HepG2 (cell line): ENCODE results near the gene LPXN. TPM values are rescaled to one million over a fixed set of nuclear protein-coding genes. Genes with fewer than 3 reads are reported as not detected.

ENCODE experiments used
- AHDC1 ChIP-seq: sonication (generic); formaldehyde crosslinking; IDR thresholded peaks from 2 replicates; pipeline ENCODE4 v1.5.1; 2020; ENCODE audit warnings: mild to moderate bottlenecking, missing genetic modification reagents, borderline replicate concordance
- AKNA ChIP-seq: sonication (generic); formaldehyde crosslinking; IDR thresholded peaks from 2 replicates; pipeline ENCODE4 v1.4.0; 2020; ENCODE audit warnings: missing genetic modification reagents, borderline replicate concordance
- ARNT2 ChIP-seq: sonication (generic); formaldehyde crosslinking; IDR thresholded peaks from 2 replicates; pipeline ENCODE4 v1.8.0; 2022; ENCODE audit warnings: mild to moderate bottlenecking, low read depth, missing genetic modification reagents, moderate library complexity
- CEBPB ChIP-seq: IDR thresholded peaks from 2 replicates; pipeline ENCODE4 v1.6.1; 2011; ENCODE audit warnings: low read depth, low read length, improper control_type of control experiment, borderline replicate concordance
- KAT7 ChIP-seq: IDR thresholded peaks from 2 replicates; pipeline ENCODE4 v1.6.1; 2018; ENCODE audit warnings: borderline replicate concordance, missing compliant biosample characterization
- MXD1 ChIP-seq: sonication (generic); formaldehyde crosslinking; IDR thresholded peaks from 2 replicates; pipeline ENCODE4 v1.4.0; 2020; ENCODE audit warnings: mild to moderate bottlenecking, missing genetic modification reagents
- NCOR1 ChIP-seq: fragments of 200-600 bp; sonication (generic); IDR thresholded peaks from 2 replicates; pipeline ENCODE4 v1.7.0; 2017; ENCODE audit warnings: antibody characterized with exemption, low read length, borderline replicate concordance
- NFRKB ChIP-seq: fragments of 450-650 bp; IDR thresholded peaks from 2 replicates; pipeline ENCODE4 v1.6.1; 2017
- PRDM15 ChIP-seq: sonication (generic); formaldehyde crosslinking; IDR thresholded peaks from 2 replicates; pipeline ENCODE4 v1.4.0; 2020; ENCODE audit warnings: missing genetic modification reagents
- SKI ChIP-seq: fragments of 450-650 bp; IDR thresholded peaks from one replicate; pipeline ENCODE4 v1.6.1; 2018; ENCODE audit warnings: mild to moderate bottlenecking; ENCODE audit not compliant: partially characterized antibody
- ZNF260 ChIP-seq: sonication (generic); formaldehyde crosslinking; IDR thresholded peaks from 2 replicates; pipeline ENCODE4 v1.4.0; 2020; ENCODE audit warnings: missing genetic modification reagents, low read depth, mild to moderate bottlenecking, borderline replicate concordance
- ZNF598 ChIP-seq: sonication (generic); formaldehyde crosslinking; IDR thresholded peaks from 2 replicates; pipeline ENCODE4 v1.5.1; 2020; ENCODE audit warnings: mild to moderate bottlenecking, missing genetic modification reagents, borderline replicate concordance
- ZNF780A ChIP-seq: sonication (generic); formaldehyde crosslinking; IDR thresholded peaks from 2 replicates; pipeline ENCODE4 v1.8.0; 2022; ENCODE audit warnings: mild to moderate bottlenecking, missing genetic modification reagents, moderate library complexity
- polyA plus RNA-seq, 8 experiments: library from polyadenylated mRNA; depleted of rRNA in 3 of 8; stranded (reverse) in 7 of 8; unstranded in 1 of 8; fragments of >200 nt; fragmentation: Illumina TruSeq in 4 of 8; extraction: Trizol in 4 of 8; gene quantifications; 2 replicates each; pipeline versions ENCODE4 v1.2.1 to v1.2.3, GENCODE V29; 2011 to 2016; ENCODE audit warnings: low read depth in 4 of 8, missing spikeins in 1 of 8, mixed read lengths in 1 of 8; ENCODE audit not compliant: insufficient read depth in 1 of 8
- total RNA-seq, 5 experiments: library from RNA; depleted of rRNA; stranded (reverse); fragments of >200 nt; fragmentation: Illumina TruSeq; extraction: Trizol; gene quantifications; 2 replicates each; pipeline ENCODE4 v1.2.3, GENCODE V29; 2016; ENCODE audit warnings: low read depth in 1 of 5

The LPXN gene
- total and polyA plus RNA-seq, 2 of the 13 experiments (the other 11 are each of a cell fraction or from before 2014, with no cell fraction given) = 1.7 to 3.5 TPM

GRCh38 chr11:58606930-58607714 lies 31.5 kb upstream of the LPXN start (continued):
- TF ChIP-seq ZNF780A (CRISPR knock-in tag) = no peak
- no peak for TF ChIP-seq AKNA (CRISPR knock-in tag)
- TF ChIP-seq PRDM15 = no peak
- TF ChIP-seq ARNT2 (CRISPR knock-in tag) = no peak
- no peak for TF ChIP-seq NFRKB
- peak; percentile 33; the same call in 1 of the 2 replicates for TF ChIP-seq NCOR1
- TF ChIP-seq ZNF260 (CRISPR knock-in tag) = no peak
- TF ChIP-seq CEBPB = peak; percentile 34; the same call in 1 of the 2 replicates
- TF ChIP-seq MXD1 (CRISPR knock-in tag) = no peak
- TF ChIP-seq SKI = no peak
- 0 out of 2 replicates have a peak, but pooled peaks have one; percentile 25 for TF ChIP-seq AHDC1 (CRISPR knock-in tag)
- TF ChIP-seq KAT7 = no peak
- no peak for TF ChIP-seq ZNF598 (CRISPR knock-in tag)
